Activated T-helper 9 cell treated with anti-CD3 and anti-CD28 coated beads, Interleukin-2, amount 50 U/mL, for 16 hours (primary cell): Measurements from ENCODE around the gene NSMF.
"Not testable (repeated sequence)": the region's sequence is repeated elsewhere in the genome, so short reads cannot be mapped to it uniquely, and the experiment has no call there.

Source experiments
- DNase-seq: peaks from one replicate; pipeline ENCODE4 v3.0.0-alpha.2; 2020; ENCODE audit warnings: low read depth

NSMF gene

DNA sequence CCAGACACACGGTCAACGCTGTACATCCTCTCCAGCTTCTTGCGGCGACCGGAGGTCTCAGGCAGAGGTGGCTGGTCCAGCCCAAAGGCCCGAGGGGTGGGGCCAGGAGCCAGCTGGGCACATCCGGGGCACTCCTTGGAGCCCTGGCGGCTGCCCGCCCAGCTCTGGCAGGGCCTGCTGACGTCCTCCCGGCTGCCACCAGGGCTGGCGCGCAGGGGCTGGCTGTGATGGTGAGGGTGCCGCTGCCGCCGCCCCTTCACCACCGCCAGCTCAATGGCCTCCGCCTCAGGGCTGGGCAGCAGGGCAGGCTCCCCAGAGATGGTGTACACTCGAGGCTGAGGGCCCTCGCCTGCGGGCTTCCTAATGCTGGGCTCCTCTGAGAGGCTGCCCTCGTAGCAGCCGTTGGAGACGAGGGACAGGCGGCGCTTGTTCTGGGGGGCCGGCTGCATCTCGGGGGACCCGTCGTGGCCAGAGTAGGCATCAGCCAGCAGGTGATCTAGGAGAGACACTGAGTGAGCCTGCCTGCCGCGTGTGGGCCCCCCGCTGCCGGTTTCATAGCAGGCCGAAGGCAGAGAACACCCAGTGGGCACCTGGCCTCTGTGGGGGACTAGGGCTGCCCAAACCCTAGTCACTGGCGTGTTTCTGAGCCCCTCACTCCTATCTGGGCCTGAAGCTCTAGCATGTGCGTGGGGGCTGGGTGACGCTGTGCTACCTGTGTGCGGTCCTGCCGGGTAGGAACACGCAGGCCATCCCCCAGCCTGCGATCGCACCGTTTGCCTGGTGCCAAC is 1.5 kb downstream of the NSMF start:
- DNase-seq, result no peak

DNA sequence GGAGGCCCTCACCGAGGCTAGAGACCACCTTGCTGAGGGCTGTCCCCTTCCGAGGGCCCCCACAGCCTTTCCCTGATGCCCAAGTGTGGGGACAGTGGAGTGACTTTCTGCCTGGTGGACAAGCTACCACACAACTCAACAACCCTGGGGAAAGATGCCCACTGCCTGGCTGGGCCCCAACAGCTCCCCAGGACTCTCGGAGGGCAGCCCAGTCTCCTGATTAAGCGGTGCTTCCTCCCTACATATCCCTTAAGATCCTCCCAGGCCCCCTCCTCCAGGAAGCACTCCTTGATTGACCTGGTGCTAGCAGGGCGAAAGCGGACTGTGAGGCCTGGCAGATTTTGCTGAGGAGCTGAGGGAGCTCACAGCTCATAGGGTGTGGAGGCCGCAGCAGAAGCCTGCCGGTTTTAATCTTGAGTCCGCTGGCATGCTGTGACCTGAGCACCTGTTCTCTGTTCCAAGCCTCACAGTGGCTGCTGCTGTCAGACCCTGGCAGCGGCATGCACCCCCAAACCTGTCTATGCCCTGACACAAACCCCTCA is 2.2 kb downstream of the NSMF start:
- DNase-seq, result no peak

DNA sequence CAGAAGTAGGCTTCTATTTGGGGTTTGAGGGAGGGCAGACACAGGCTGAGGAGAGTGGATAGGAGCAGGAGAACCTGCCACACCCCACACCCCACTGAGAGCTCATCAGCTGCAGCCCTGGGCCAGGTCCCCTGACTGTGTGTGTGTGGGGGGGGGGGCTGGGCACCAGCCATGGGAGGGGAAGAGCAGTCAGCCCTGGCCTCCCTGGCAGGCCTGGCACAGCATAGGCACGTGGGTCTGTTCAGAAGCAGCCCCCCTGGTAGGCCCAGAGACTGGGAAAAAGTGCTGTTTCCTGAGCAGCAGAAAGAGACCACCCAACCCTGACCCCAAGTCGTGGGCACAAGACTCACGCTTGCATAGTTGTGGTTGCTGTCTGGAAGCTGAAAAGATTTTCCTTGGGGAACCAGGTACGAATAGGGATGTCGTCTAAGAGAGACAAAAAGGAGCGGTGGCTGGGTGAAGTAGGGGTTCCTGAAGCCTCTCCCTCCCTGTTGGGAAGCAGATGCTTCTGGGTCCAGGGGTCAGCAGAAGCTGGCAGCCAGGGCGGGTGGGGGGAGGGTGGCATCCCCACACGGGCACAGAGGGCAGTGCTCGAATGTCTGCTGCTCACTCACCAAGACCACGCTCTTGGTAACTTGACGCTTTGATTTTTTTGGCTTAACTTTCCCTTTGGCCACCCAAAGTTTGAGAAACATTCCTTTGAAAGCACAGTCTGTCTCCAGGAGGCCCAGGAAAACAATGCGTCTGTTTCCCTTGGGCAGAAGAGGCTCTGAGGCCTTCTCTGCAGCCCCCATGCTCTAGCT is 2.9 kb downstream of the NSMF start:
- DNase-seq, result no peak

DNA sequence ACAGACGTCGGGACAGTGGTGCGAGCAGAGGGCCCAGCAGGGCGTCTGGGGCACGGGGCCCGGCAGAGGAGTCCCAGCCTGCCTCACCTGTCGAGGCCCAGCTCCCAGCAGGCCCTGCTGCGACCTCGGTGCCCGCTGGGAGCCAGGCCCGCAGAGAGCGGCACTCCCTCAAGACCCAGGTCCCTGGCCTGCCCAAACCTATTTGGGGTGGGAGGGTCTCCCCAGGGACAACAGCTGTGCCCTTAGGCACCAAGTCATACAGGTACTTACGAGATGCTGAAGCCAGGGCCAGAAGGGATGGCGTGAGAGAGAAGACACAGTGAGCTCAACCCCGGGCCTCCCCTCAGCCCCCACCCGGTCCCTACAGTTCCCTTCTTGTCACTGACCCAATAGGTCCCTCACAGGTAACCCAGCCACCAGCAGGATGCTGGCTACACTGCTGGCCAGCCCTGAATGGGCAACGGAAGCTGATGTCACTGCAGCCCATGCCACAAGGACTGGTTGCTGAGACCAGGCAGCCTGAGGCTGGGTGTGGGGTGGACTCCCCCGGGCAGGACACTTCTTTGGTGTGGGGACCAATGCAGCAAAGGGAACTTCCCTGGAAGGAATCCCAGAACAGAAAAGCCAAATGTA is 3.7 kb downstream of the NSMF start:
- DNase-seq, result no peak

DNA sequence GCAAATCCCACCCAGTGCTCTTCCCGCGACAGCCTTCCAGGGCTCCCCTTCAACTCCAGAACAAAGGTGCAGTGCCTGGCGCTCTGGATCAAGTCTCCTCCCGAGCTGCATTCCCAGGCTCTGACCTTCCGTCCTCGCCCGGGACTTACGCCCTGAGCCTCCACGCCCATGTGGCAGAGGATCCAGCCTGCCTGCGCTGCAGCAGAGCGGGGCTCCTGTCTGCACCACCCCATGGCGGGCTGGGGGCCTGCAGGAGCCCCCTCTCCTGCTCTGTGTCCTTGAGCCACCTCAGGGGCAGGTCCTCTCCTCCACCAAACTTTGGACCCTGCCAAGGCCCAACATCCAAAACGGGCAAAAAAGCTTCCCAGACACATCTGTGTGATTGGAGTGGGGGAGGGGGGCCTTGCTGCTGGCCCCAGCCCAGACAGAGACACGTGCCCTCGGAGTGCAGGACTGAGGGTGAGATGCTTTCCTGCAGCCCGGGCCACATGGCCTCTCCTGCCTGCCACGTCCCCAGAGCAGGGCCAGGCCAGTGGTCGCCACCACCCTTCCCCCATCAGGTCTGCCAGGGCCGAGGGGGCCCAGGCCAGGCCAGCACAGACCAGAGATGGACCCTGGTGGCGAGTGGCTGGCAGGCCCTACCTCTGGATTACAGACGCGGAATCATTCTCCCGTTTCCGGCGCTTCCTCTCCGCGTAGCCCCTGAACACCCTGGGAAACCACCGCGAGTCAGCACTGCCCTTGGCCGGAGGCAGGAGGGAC is 4.4 kb downstream of the NSMF start:
- no peak for DNase-seq

DNA sequence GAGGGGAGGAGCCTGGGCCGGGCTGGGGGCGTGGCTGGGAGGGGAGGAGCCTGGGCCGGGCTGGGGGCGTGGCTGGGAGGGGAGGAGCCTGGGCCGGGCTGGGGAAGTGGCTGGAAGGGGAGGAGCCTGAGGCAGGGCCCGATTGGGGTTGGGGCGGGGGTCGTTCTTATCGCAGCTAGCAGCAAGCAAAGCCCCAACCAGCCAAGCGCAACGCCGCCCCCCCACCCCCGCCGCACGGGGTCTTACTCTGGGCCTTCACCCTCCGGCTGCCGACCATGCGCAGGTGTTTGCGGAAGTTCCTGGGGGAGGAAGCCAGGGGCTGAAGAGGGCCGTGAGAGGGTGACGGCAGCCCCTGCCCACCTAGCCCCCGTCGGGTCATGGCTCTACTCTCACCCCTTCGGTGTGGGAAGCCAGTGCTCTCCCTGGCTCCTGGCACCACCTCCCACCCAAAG is 5.0 kb downstream of the NSMF start:
- peak; percentile 41 for DNase-seq

DNA sequence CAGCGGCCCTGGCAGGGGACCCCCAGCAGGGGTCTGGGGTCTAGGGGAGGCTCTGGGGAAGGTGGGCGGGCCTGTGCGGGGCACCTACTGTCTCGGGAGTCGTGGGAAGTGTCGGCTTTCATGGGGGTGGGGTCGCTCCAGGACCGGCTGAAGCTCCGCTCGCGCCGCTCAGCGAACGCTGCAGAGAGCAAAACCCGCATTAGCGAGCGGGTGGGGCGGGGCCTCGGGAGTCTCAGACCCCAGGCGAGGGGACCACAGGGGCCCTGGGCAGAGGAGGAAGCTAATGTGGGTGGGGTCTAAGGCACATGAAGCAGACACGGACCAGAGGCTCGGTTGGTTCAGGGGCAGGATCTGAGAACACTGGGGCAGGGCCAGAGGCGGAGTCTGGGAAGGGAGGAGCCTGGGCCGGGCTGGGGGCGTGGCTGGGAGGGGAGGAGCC is 5.5 kb downstream of the NSMF start:
- DNase-seq, result peak; percentile 44

DNA sequence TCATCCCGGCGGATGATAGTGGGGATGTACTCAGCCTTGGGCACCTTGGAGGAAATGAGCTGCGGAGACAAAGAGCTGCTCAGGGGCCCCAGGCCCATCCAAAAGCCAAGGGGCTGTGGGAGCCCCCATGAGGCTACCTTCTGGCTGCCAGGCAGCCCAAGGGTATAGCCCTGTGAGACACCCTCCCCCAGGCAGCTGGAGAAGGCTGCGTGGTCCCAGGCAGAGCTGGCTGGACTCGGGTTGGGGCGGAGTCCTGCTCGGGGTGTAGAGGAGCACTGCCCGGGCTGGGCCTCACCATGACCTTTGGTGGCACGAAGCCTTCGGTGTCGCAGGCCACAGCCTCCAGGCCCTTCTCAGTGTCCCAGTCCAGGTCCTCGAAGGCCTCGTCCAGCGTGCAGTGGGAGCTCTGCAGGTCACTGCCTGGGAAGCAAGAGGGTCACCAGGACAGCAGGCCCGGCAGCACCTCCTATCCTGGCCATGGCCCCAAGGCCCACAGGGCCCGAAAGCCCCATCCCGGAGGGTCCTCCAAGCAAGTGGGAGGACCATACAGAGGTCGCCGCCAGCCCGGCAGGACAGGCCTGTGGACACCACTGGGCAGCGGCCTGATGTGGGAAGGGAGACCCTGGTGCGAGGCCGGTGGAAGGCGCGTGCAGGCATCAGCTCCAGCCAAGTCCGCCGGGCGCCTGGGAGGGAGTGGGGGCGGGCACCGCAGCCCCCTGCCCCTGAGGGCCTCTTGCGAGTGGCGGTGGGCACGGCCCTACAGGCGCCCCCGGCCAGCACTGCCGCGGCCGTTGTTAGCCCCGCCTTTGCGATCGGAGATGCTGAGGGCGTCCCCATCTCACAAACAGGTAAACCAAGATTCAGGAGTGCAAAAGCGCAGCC is 6.1 kb downstream of the NSMF start:
- DNase-seq, result no peak

DNA sequence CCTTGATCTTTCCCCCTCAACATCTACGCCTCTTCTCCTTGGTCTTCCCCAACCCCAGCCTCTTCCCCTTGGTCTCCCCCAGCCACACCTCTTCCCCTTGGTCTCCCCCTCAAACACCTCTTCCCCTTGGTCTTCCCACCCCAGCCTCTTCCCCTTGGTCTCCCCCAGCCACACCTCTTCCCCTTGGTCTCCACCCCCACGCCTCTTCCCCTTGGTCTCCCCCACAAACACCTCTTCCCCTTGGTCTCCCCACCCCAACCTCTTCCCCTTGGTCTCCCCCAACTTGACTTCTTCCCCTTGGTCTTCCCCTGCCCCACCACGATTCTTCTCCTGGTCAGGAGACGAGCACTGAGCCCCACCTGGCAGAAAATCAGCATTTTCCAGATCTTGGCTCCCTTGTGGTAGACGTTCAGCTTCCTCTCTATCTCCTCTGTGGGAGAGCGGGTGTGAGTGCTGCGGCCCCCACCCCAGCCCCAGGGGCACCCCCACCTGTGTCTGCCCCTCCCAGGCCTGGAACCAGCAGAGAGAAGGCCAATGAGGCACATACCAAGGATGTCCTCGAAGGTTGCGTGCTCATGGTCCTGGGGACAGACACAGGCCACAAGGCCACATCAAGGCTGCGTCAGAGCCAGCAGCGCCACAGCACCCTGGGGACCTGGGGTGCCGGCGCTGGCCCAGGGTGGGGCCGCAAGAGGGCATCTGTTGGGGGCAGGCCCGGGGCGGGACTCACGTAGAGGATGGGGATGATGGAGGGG is 7.0 kb downstream of the NSMF start:
- no peak for DNase-seq

DNA sequence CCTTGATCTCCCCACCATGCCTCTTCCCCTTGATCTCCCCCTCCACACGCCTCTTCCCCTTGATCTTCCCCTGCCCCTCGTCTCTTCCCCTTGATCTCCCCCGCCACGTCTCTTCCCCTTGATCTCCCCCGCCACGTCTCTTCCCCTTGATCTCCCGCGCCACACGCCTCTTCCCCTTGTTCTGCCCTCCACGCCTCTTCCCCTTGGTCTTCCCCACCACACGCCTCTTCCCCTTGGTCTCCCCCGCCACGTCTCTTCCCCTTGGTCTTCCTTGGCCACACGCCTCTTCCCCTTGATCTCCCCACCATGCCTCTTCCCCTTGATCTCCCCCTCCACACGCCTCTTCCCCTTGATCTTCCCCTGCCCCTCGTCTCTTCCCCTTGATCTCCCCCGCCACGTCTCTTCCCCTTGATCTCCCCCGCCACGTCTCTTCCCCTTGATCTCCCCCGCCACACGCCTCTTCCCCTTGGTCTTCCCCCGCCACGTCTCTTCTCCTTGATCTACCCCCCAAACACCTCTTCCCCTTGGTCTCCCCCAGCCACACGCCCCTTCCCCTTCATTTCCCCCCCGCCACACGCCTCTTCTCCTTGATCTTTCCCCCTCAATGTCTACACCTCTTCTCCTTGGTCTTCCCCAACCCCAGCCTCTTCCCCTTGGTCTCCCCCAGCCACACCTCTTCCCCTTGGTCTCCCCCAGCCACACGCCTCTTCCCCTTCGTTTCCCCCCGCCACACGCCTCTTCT is 7.7 kb downstream of the NSMF start:
- not testable (repeated sequence) for DNase-seq

DNA sequence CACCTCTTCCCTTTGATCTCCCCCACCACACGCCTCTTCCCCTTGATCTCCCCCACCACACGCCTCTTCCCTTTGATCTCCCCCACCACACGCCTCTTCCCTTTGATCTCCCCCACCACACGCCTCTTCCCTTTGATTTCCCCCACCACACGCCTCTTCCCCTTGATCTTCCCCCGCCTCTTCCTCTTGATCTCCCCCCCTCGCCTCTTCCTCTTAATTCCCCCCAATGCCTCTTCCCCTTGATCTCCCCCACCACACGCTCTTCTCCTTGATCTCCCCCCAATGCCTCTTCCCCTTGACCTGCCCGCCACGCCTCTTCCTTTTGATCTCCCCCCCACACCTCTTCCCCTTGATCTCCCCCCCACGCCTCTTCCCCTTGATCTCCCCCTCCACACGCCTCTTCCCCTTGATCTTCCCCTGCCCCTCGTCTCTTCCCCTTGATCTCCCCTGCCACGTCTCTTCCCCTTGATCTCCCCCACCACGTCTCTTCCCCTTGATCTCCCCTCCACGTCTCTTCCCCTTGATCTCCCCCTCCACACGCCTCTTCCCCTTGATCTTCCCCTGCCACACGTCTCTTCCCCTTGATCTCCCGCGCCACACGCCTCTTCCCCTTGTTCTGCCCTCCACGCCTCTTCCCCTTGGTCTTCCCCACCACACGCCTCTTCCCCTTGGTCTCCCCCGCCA is 8.5 kb downstream of the NSMF start:
- not testable (repeated sequence) for DNase-seq

DNA sequence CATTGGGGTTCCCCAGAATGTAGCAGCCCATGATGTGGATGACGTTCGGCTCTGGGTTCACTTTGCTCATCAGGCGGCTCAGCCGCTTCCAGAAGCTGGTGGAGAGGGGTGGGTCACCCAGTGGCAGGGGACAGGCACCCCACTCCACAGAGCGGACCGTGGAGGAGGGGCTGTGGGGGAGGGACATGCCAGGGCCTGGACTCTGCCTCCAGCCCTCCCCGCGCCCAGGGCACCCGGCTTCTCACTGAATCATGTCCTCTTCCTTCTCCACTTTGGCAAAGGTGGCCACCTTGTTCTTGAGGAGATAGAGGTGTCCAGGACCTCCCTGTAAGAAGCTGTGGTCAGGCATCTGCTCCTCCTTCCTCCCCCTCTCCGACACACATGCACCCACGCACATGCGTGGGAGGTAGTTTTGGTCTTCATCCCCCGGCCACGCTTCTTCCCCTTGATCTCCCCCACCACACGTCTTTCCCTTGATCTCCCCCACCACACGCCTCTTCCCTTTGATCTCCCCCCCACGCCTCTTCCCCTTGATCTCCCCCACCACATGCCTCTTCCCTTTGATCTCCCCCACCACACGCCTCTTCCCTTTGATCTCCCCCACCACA is 9.1 kb downstream of the NSMF start:
- DNase-seq, result no peak

DNA sequence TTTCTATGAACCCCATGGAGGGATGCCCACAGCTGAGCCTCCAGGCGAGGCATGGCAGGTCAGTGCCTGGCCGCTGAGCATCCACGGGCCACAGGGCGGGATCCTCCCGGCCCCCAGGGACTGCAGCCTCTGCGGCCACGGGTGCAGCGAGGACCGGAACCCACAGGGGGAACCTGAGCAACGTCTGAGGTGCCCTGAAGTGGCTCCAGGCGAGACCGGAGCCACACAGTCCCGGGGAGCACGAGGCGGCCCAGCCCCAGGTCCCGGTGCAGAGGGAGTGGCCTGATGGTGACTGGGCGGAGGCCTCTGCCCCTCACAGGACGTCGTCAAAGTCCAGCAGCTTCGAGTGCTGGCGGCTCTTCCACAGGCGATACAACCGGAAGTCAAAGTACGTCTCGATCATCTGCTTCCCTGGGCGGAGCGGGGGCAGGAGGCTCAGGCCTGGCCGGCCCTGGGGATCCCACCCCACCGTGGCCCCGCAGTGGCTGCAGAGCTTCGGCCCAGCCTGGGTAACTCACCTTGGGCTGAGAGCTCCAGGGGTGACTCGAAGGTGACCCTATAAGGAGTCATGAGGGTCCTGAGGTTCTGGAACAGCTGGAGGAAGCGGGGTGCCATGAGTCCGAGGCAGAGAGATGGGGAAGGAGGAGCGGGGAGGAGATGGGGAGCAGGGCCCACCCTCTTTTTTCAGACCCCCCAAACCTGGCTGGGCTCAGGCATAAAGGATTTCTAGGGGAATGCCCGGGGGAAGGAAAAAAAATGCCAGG is 9.9 kb downstream of the NSMF start:
- no peak for DNase-seq

DNA sequence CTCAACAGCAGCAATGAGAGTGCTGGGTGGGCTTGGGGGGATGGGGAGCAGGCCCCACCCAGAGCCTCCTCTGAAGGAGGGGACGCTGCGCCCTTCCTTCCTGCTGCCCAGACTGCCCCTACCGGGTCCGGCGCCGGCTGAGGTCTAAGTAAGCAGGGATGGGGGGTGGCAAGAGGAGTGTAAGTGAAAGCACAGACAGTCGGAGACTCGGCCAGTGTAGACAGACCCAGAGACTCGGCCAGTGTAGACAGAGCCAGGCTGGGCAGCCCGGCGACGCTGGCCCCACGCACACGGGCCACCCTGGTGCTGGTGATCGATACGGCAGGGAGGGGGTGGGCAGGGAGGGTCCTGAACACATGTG is 10.6 kb downstream of the NSMF start:
- no peak for DNase-seq

DNA sequence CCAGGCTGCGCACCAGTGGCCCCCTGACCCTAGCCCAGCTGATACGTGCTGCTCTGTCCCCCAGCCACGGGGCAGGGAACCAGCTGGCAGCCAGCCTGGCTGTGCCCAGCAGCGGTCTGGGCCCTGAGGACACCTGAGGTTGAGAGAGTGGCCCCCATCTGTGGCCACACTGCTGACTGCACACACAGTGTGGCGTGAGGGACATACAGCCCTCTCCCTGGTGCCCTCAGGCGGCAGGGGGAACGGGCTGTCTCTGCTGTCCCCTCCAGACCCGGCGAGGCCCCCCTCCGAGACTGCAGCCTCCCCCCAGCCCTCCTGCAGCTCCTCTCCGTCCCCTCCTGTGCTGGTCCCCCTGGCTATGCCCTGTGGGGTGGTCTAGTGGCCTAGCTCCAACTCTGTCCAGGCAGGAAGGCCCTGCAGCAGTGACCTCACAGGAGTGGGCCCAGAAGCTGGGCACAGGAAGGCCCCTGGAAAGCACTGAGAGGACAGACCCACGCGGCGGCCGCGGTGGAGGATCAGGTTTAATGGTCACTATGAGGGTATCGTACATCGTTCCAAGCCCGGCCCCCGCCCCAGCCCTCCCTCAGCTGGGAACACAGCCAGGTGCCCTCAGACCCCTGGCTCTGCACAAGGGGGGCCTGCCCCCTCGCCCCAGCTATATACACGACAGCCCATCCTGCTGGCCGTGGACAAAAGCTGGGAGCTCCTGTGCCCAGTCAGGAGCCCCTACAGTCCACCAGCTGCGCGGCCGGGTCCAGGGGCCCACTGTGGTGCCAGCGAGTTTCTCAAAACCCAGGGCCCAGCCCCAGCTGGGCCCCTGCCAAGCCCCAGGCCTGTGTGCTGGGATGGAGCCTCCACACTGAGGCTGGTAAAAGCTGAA is 11.2 kb downstream of the NSMF start:
- DNase-seq, result no peak

DNA sequence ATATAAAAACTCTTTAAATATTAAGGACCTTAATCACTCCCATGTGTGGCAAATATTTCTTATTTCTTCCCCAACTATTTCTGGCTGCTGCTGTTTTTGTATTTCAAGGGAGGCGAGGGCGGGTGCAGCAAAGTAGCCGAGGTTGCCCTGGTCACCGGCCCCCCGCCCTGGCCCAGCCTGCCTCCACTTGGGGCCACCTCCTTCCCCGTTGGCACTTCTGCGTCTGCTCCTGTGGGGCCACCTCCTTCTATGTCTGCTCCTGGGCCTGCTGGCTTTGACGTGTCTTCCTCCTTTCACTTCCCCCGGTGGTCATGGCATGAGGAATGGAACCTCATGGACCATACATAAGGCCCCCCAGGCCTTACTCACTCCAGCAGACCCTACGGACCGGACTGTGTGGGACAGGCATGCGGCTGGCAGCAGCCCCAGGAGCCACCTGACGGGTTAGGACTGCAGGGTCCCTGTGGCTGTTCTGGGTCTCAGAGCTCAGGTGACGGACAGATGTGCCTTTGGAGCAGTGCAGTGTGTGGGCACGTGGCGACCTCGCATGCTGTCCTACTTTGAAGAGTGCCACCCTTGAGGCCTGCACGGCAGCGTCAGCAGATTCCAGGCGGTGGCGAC is 12.2 kb downstream of the NSMF start:
- DNase-seq, result no peak
